ENCODE measurements around the gene TMEM205.
"Not testable (repeated sequence)": the region's sequence is repeated elsewhere in the genome, so short reads cannot be mapped to it uniquely, and the experiment has no call there.

The TMEM205 gene

GRCh38 chr19:11346104-11346940 lies at the start of gene TMEM205, which contains the start of gene CCDC159:
TSS of gene TMEM205 (minus strand) at chr19:11346268. CDS start at chr19:11345619, 649 bp downstream.
TSS of gene CCDC159 (plus strand) at chr19:11346519. CDS start at chr19:11346607, 88 bp downstream.
- Mint-ChIP-seq H3K27me3 (no peaks in the 10 kb centered on the region), H3K4me1 (ENCODE audit: low read depth) (peaks cover 32% of the 10 kb centered on the region), H3K36me3 (ENCODE audit: low read depth) (peaks cover 20% of the 10 kb centered on the region), H3K27ac (peak within 1 kb of the TSS; percentile 93), H3K9me3 (peaks cover 4% of the 10 kb centered on the region), H3K4me3 (peak within 1 kb of the TSS; percentile 93)
- DNase-seq = peak; percentile 98

DNA sequence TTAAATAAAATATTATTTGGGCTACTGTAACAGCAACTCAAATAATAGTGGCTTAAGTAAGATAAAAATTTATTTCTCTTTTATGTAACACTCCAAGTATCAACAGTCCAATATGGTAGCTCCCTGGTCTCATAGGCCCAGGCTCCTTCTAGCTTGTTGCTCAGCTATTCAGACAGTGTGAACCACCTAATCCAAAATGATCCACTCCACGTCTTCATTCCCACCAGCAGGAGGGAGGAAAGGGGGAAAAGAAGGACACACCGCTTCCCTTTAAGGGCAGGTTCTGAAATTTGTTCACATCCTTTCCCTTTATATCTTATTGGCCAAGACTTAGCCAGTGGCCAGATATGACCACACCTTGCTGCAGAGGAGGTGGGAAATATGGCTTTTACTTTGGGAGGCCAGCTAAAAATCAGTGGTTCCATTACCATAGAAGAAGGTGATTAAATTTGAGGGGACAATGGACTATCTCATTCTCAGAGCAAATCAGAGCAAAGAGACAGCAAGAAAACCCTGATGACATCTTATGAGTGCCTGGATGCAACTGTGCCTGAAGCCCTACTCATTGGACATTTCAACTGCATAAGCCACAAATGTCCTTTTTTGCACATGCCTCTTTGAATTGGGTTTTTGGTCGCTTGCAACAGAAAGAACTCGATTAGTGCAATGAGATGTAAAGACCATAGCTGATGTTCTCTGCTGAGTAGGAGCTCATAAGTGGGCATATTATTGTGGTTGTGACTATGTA lies 45.0 kb upstream of the TMEM205 start:
- no peak overlapping the region for H3K4me3 Mint-ChIP-seq
- no peak overlapping the region for H3K27ac Mint-ChIP-seq
- DNase-seq = no peak
- no peaks in the 10 kb centered on the region for H3K36me3 Mint-ChIP-seq (ENCODE audit: low read depth)
- no peaks in the 10 kb centered on the region for H3K27me3 Mint-ChIP-seq
- peaks cover 2% of the 10 kb centered on the region for H3K9me3 Mint-ChIP-seq
- peaks cover 7% of the 10 kb centered on the region for H3K4me1 Mint-ChIP-seq (ENCODE audit: low read depth)

DNA sequence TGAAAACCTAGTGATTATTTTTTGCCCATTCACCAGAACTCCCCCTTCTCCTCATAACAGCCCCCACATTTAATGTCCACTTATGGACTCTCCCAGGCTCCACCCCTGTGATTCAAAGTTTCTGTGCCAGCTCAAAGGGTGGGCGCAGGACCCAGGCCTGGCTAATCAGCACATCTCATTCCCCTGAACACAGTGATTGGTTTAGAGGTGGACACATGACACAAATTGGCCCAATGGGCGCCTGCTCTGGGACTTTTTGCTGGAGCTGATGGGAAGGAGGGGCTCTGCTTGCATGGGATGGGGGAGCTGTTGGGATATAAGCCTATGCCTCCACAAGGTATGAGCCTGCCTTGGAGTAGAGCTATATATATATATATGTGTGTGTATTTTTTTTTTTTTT lies 44.3 kb upstream of the TMEM205 start:
- Mint-ChIP-seq H3K27me3 (no peaks in the 10 kb centered on the region), H3K4me3 (no peak overlapping the region), H3K27ac (no peak overlapping the region), H3K4me1 (ENCODE audit: low read depth) (peaks cover 7% of the 10 kb centered on the region), H3K9me3 (peaks cover 2% of the 10 kb centered on the region), H3K36me3 (ENCODE audit: low read depth) (no peaks in the 10 kb centered on the region)
- no peak for DNase-seq

DNA sequence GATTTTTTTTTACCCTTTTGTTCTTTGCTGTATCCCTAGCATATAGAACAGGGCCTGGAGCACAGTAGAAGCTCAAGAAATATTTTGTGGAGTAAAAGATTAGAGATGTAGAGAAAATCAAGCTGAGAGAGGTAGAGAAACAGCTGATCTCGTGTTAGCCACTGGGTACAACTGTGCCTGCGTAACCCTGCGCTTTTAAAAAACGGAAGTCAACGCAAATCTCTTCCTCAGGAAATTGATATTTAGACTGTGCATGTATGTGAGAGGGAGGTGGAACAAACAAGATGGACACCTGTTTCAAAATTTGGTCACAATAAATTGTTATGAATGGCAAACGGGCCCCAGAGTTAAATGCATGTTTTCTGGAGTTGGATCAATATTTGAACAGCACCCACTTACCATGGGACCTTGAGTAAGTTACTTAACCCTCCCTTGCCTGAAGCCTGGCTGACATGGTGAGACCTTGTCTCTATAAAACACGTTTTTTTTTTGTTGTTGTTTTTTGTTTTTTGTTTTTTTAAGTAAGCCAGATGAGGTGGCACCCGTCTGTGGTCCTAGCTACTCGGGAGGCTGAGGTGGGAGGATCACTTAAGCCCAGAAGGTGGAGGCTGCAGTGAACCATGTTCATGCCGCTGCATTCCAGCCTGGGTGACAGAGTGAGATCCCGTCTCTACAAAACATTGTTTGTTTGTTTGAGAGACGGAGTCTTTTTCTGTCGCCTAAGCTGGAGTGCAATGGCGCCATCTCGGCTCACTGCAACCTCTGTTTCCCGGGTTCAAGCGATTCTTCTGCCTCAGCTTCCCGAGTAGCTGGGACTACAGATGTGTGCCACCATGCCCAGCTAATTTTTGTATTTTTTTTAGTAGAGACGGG lies 41.3 kb upstream of the TMEM205 start:
- no peaks in the 10 kb centered on the region for H3K36me3 Mint-ChIP-seq (ENCODE audit: low read depth)
- no peak overlapping the region for H3K4me3 Mint-ChIP-seq
- peaks cover 15% of the 10 kb centered on the region for H3K27me3 Mint-ChIP-seq
- peaks cover 11% of the 10 kb centered on the region for H3K4me1 Mint-ChIP-seq (ENCODE audit: low read depth)
- DNase-seq = no peak
- peaks cover 2% of the 10 kb centered on the region for H3K9me3 Mint-ChIP-seq
- H3K27ac Mint-ChIP-seq = no peak overlapping the region

- H3K4me3 Mint-ChIP-seq = no peak overlapping the region
- no peak for DNase-seq
- no peaks in the 10 kb centered on the region for H3K9me3 Mint-ChIP-seq
- peaks cover 4% of the 10 kb centered on the region for H3K36me3 Mint-ChIP-seq (ENCODE audit: low read depth)
- no peak overlapping the region for H3K27ac Mint-ChIP-seq
- peaks cover 20% of the 10 kb centered on the region for H3K27me3 Mint-ChIP-seq
- H3K4me1 Mint-ChIP-seq (ENCODE audit: low read depth) = peaks cover 29% of the 10 kb centered on the region
Measured at GRCh38 chr19:11384778-11385129, 38.7 kb upstream of the TMEM205 start.

DNA sequence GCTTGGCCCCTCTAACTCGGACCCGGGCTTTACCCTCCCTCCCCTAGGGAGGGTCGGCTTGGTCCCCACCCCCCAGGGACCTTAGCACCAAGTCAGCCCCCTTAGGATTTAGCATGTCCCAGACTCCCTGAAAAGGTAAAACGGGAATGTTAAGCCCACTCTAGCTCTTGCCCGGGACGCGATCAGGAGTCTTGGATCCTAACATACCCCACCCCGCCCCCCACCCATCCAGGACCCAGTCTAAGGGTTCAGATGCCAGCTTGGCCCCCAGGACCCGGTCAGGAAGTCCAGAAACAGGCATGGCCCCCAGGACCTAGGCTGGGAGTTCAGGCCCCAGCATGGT lies 37.6 kb upstream of the TMEM205 start:
- peaks cover 4% of the 10 kb centered on the region for H3K36me3 Mint-ChIP-seq (ENCODE audit: low read depth)
- H3K9me3 Mint-ChIP-seq = no peaks in the 10 kb centered on the region
- peaks cover 20% of the 10 kb centered on the region for H3K27me3 Mint-ChIP-seq
- no peak for DNase-seq
- H3K4me1 Mint-ChIP-seq (ENCODE audit: low read depth) = peaks cover 31% of the 10 kb centered on the region
- no peak overlapping the region for H3K4me3 Mint-ChIP-seq
- no peak overlapping the region for H3K27ac Mint-ChIP-seq

- Mint-ChIP-seq H3K36me3 (ENCODE audit: low read depth) (peaks cover 10% of the 10 kb centered on the region), H3K27ac (peak overlapping the region; percentile 22), H3K9me3 (no peaks in the 10 kb centered on the region), H3K4me1 (ENCODE audit: low read depth) (peaks cover 37% of the 10 kb centered on the region), H3K4me3 (peak overlapping the region; percentile 84), H3K27me3 (peaks cover 20% of the 10 kb centered on the region)
- peak; percentile 63 for DNase-seq
Measured at GRCh38 chr19:11382898-11383705, 37.0 kb upstream of the TMEM205 start.

GRCh38 chr19:11380653-11381537 lies 34.8 kb upstream of the TMEM205 start:
- Mint-ChIP-seq H3K4me3 (peak overlapping the region; percentile 84), H3K36me3 (ENCODE audit: low read depth) (peaks cover 24% of the 10 kb centered on the region), H3K27me3 (peaks cover 20% of the 10 kb centered on the region), H3K9me3 (no peaks in the 10 kb centered on the region), H3K27ac (peak overlapping the region; percentile 97), H3K4me1 (ENCODE audit: low read depth) (peaks cover 47% of the 10 kb centered on the region)
- DNase-seq = peak; percentile 95

GRCh38 chr19:11379857-11380350 lies 33.8 kb upstream of the TMEM205 start:
- peak overlapping the region; percentile 84 for H3K4me3 Mint-ChIP-seq
- peaks cover 47% of the 10 kb centered on the region for H3K4me1 Mint-ChIP-seq (ENCODE audit: low read depth)
- H3K27me3 Mint-ChIP-seq = peaks cover 20% of the 10 kb centered on the region
- H3K9me3 Mint-ChIP-seq = no peaks in the 10 kb centered on the region
- no peak for DNase-seq
- H3K27ac Mint-ChIP-seq = peak overlapping the region; percentile 97
- H3K36me3 Mint-ChIP-seq (ENCODE audit: low read depth) = peaks cover 24% of the 10 kb centered on the region

DNA sequence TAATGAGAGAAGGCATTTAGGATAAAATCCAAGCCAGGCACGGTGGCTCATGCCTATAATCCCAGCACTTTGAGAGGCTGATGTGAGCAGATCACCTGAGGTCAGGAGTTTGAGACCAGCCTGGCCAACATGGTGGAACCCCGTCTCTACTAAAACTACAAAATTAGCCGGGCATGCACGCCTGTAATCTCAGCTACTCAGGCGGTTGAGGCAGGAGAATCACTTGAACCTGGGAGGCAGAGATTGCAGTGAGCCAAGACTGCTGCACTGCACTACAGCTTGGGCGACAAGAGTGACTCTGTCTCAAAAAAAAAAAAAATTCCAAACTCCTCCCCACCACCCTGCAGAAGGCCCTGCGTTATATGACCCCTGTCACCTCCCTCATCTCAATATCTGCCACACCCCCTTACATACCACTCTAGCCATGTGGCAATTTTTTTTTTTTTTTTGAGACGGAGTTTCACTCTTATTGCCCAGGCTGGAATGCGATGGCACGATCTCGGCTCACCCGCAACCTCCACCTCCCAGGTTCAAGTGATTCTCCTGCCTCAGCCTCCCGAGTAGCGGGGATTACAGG lies 33.3 kb upstream of the TMEM205 start:
- not testable (repeated sequence) for H3K9me3 Mint-ChIP-seq, H3K4me3 Mint-ChIP-seq, DNase-seq
- Mint-ChIP-seq H3K36me3 (ENCODE audit: low read depth) (peaks cover 24% of the 10 kb centered on the region), H3K27ac (peak overlapping the region; percentile 63), H3K27me3 (peaks cover 16% of the 10 kb centered on the region), H3K4me1 (ENCODE audit: low read depth) (peaks cover 47% of the 10 kb centered on the region)

DNA sequence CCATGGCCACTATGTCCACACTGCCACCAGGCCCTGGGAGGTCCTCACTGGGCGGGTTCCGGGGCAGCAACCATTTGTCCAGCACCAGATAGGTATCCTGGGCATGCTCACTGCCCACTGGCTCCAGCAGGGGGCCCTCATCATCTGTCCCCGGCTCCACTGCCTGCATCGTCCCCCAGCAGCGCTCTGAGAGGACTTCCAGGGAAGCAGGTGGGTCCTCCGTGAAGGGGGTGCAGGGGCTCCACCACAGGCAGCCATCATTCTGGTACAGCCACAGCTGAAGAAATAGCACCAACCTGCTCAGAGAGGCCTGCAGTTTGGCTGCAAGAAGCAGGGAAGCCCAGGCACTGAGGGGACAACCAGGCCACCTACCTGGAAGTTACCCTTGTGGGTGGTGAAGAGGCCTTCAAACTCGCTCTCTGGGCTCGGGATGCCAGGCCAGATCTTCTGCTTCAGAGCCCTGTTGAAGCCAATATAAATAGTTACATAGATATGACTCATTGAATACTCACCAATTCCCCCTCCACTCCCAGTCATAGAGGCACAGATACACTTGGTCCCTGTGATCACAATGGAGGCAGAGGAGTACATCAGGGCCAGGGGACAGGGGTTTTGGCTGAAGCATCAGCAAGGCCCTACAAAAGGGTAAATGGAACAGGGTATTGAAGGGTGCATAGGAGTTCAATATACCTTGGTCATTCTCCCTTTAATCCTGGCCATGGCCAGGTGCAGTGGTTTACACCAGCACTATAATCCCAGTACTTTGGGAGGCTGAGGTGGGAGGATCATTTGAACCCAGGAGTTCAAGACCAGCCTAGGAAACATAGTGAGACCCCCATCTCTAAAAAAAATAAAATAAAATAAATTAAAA lies 32.5 kb upstream of the TMEM205 start:
- Mint-ChIP-seq H3K36me3 (ENCODE audit: low read depth) (peaks cover 24% of the 10 kb centered on the region), H3K4me1 (ENCODE audit: low read depth) (peaks cover 47% of the 10 kb centered on the region), H3K9me3 (no peaks in the 10 kb centered on the region), H3K4me3 (no peak overlapping the region), H3K27me3 (peaks cover 14% of the 10 kb centered on the region), H3K27ac (peak overlapping the region; percentile 72)
- DNase-seq = peak; percentile 37

GRCh38 chr19:11377756-11378155 lies 31.7 kb upstream of the TMEM205 start:
- Mint-ChIP-seq H3K27ac (peak overlapping the region; percentile 31), H3K4me1 (ENCODE audit: low read depth) (peaks cover 48% of the 10 kb centered on the region), H3K27me3 (peaks cover 8% of the 10 kb centered on the region), H3K9me3 (no peaks in the 10 kb centered on the region), H3K4me3 (no peak overlapping the region), H3K36me3 (ENCODE audit: low read depth) (peaks cover 24% of the 10 kb centered on the region)
- DNase-seq = no peak
